Calu3 (cell line): Measurements from ENCODE around the gene MED15. TPM values are rescaled to one million over a fixed set of nuclear protein-coding genes. Genes with fewer than 3 reads are reported as not detected.

Experiments
- BruUV-seq: library from RNA; stranded (reverse); fragments of 400-500 nt; replicated peaks from 2 replicates; lab custom pipeline; 2021; lab: Mats Ljungman, UMichigan
- CTCF ChIA-PET: fragments of 300-600 bp; sonication (Branson Sonifier 250); formaldehyde crosslinking; loops from one replicate; lab custom pipeline; 2022; ENCODE audit warnings: antibody characterized with exemption; lab: Charles Lee
- DNase-seq: peaks from one replicate; pipeline ENCODE4 v3.0.0; 2022
- H3K27ac Mint-ChIP-seq: one replicate; pipeline ENCODE4 v1.8.0; 2022; ENCODE audit warnings: mixed read lengths; ENCODE audit not compliant: unreplicated experiment
- H3K27me3 Mint-ChIP-seq: one replicate; pipeline ENCODE4 v1.8.0; 2022; ENCODE audit warnings: mixed read lengths; ENCODE audit not compliant: unreplicated experiment
- H3K36me3 Mint-ChIP-seq: one replicate; pipeline ENCODE4 v1.8.0; 2022; ENCODE audit warnings: mild to moderate bottlenecking, moderate library complexity, mixed read lengths; ENCODE audit not compliant: insufficient read depth, unreplicated experiment
- H3K4me1 Mint-ChIP-seq: one replicate; pipeline ENCODE4 v1.8.0; 2022; ENCODE audit warnings: mild to moderate bottlenecking, low read depth, mixed read lengths; ENCODE audit not compliant: unreplicated experiment
- H3K4me3 Mint-ChIP-seq: one replicate; pipeline ENCODE4 v1.8.0; 2022; ENCODE audit warnings: mild to moderate bottlenecking, low read depth, moderate library complexity, mixed read lengths; ENCODE audit not compliant: unreplicated experiment
- H3K9me3 Mint-ChIP-seq: one replicate; pipeline ENCODE4 v1.8.0; 2022; ENCODE audit warnings: low read depth, mixed read lengths; ENCODE audit not compliant: unreplicated experiment
- intact Hi-C: fragments of 100-400 bp; cut with micrococcal nuclease; formaldehyde crosslinking; loops from one replicate; pipeline ENCODE4 v1.10.0; 2022; ENCODE audit not compliant: unreplicated experiment
- total RNA-seq: library from RNA; stranded (reverse); gene quantifications from 2 replicates; pipeline ENCODE4 v1.2.3, GENCODE V29; 2022
- TF ChIP-seq, protein P1 (sequence below): fragments of 200-600 bp; IDR thresholded peaks from one replicate; pipeline ENCODE4 v1.8.0; 2022; ENCODE audit warnings: antibody characterized with exemption; ENCODE audit not compliant: unreplicated experiment

Gene MED15
- total RNA-seq, 1 experiment from 2014 or later = 144 TPM

GRCh38 chr22:20573176-20573832 lies 65.9 kb downstream of the MED15 start:
- Mint-ChIP-seq H3K9me3 (no peaks in the 10 kb centered on the region), H3K4me3 (no peak overlapping the region), H3K36me3 (peaks cover 77% of the 10 kb centered on the region), H3K27me3 (no peaks in the 10 kb centered on the region), H3K4me1 (peaks cover 26% of the 10 kb centered on the region), H3K27ac (no peak overlapping the region)
- no TSS peak for BruUV-seq
- intact Hi-C loops = no loop called here
- TF ChIP-seq, protein P1, sequence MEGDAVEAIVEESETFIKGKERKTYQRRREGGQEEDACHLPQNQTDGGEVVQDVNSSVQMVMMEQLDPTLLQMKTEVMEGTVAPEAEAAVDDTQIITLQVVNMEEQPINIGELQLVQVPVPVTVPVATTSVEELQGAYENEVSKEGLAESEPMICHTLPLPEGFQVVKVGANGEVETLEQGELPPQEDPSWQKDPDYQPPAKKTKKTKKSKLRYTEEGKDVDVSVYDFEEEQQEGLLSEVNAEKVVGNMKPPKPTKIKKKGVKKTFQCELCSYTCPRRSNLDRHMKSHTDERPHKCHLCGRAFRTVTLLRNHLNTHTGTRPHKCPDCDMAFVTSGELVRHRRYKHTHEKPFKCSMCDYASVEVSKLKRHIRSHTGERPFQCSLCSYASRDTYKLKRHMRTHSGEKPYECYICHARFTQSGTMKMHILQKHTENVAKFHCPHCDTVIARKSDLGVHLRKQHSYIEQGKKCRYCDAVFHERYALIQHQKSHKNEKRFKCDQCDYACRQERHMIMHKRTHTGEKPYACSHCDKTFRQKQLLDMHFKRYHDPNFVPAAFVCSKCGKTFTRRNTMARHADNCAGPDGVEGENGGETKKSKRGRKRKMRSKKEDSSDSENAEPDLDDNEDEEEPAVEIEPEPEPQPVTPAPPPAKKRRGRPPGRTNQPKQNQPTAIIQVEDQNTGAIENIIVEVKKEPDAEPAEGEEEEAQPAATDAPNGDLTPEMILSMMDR = no peak
- no peak for DNase-seq
- CTCF ChIA-PET = no interaction called here

GRCh38 chr22:20573833-20574615 lies 66.6 kb downstream of the MED15 start:
- DNase-seq = no peak
- TF ChIP-seq, protein P1 = no peak
- H3K9me3 Mint-ChIP-seq = no peaks in the 10 kb centered on the region
- H3K27ac Mint-ChIP-seq = no peak overlapping the region
- peaks cover 19% of the 10 kb centered on the region for H3K4me1 Mint-ChIP-seq
- H3K36me3 Mint-ChIP-seq = peaks cover 70% of the 10 kb centered on the region
- H3K4me3 Mint-ChIP-seq = no peak overlapping the region
- H3K27me3 Mint-ChIP-seq = no peaks in the 10 kb centered on the region
- CTCF ChIA-PET = interaction anchor here (1.4 kb wide), 1 partner anchor 20 kb away, joined by 3 read pairs; no protein-coding TSS in a partner anchor
- intact Hi-C loops = no loop called here
- no TSS peak for BruUV-seq

DNA sequence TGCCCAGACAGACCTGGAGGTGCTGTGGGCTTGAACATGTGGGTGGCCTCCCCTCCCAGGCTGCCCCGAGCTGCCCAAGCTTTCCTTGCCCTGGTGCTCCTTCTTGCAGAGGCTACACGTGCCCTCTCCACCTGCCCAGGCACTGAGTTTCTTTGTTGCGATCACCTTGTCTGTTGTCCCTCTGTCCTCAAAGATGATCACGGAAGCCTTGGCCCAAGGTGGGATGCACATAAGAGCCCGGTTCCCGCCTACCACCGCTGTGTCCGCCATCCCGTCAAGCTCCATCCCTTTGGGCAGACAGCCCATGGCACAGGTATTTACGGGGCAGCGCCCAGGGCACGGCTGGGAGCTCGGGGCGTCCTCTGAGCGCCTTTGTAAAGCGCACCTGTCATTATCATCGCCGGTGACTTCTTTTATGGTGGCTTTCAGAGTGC lies 67.5 kb downstream of the MED15 start:
- no peaks in the 10 kb centered on the region for H3K9me3 Mint-ChIP-seq
- peaks cover 10% of the 10 kb centered on the region for H3K4me1 Mint-ChIP-seq
- peaks cover 61% of the 10 kb centered on the region for H3K36me3 Mint-ChIP-seq
- no TSS peak for BruUV-seq
- H3K27ac Mint-ChIP-seq = no peak overlapping the region
- no peak for DNase-seq
- H3K27me3 Mint-ChIP-seq = no peaks in the 10 kb centered on the region
- H3K4me3 Mint-ChIP-seq = no peak overlapping the region
- intact Hi-C loops = no loop called here
- CTCF ChIA-PET = interaction anchor here (1.4 kb wide), 1 partner anchor 21 kb away, joined by 3 read pairs; no protein-coding TSS in a partner anchor
- TF ChIP-seq, protein P1 = no peak

- TF ChIP-seq, protein P1 = no peak
- intact Hi-C loops = no loop called here
- no peak for DNase-seq
- Mint-ChIP-seq H3K27ac (no peak overlapping the region), H3K27me3 (no peaks in the 10 kb centered on the region), H3K4me3 (no peak overlapping the region), H3K36me3 (peaks cover 52% of the 10 kb centered on the region), H3K9me3 (no peaks in the 10 kb centered on the region), H3K4me1 (peaks cover under 1% of the 10 kb centered on the region)
- BruUV-seq = no TSS peak
- CTCF ChIA-PET = interaction anchor here (0.7 to 1.4 kb wide), 2 partner anchors 22 to 165 kb away, joined by 3 read pairs; no protein-coding TSS in a partner anchor
Measured at GRCh38 chr22:20575724-20576444, 68.5 kb downstream of the MED15 start.
